ENCODE results near the gene PFDN6.

Gene PFDN6

GRCh38 chr6:33276581-33276863 is 12.9 kb upstream of the PFDN6 start:
- peaks cover 93% of the 10 kb centered on the region for H3K36me3 ChIP-seq (ENCODE audit: control insufficient read depth, low read length)
- no peak for TF ChIP-seq CTCF (IDR thresholded peaks at IDR 0.05; ENCODE audit: low read depth, low read length, poor library complexity, severe bottlenecking)
- no peak for TF ChIP-seq EZH2phosphoT487 (IDR thresholded peaks at IDR 0.05; ENCODE audit: borderline replicate concordance, low read length)
- H3K27me3 ChIP-seq (ENCODE audit: control insufficient read depth, low read length): no peaks in the 10 kb centered on the region
- peaks cover 25% of the 10 kb centered on the region for H4K20me1 ChIP-seq (ENCODE audit: control insufficient read depth, insufficient read depth, low read depth, low read length)
- H3F3A ChIP-seq (ENCODE audit: control insufficient read depth, insufficient read depth): peaks cover 75% of the 10 kb centered on the region
- H3K4me2 ChIP-seq (ENCODE audit: low read length): peak overlapping the region; percentile 99
- H3K27ac ChIP-seq (ENCODE audit: low read depth, low read length): peak overlapping the region; percentile 80
- H3K9me3 ChIP-seq (ENCODE audit: control insufficient read depth, insufficient read depth, low read length): no peaks in the 10 kb centered on the region
- peaks cover 71% of the 10 kb centered on the region for H3K4me1 ChIP-seq (ENCODE audit: control insufficient read depth, low read length)
- no peaks in the 10 kb centered on the region for H3K9me2 ChIP-seq (replicated peaks; ENCODE audit: control insufficient read depth, low read length)
- peak overlapping the region; percentile 93 for H3K4me3 ChIP-seq (ENCODE audit: low read length)
- H3K79me2 ChIP-seq (ENCODE audit: control insufficient read depth, low read length): peaks cover 44% of the 10 kb centered on the region

GRCh38 chr6:33276864-33277662 is 12.3 kb upstream of the PFDN6 start, which contains the start of gene B3GALT4:
B3GALT4 (plus strand) TSS chr6:33277123; CDS start chr6:33277420, 297 bp downstream.
- TF ChIP-seq CTCF (IDR thresholded peaks at IDR 0.05; ENCODE audit: low read depth, low read length, poor library complexity, severe bottlenecking) (peak; percentile 40), EZH2phosphoT487 (IDR thresholded peaks at IDR 0.05; ENCODE audit: borderline replicate concordance, low read length) (no peak)
- peaks cover 39% of the 10 kb centered on the region for H3K79me2 ChIP-seq (ENCODE audit: control insufficient read depth, low read length)
- no peaks in the 10 kb centered on the region for H3K9me2 ChIP-seq (replicated peaks; ENCODE audit: control insufficient read depth, low read length)
- peak within 1 kb of the TSS; percentile 80 for H3K27ac ChIP-seq (ENCODE audit: low read depth, low read length)
- peak within 1 kb of the TSS; percentile 93 for H3K4me3 ChIP-seq (ENCODE audit: low read length)
- H3K27me3 ChIP-seq (ENCODE audit: control insufficient read depth, low read length): no peaks in the 10 kb centered on the region
- H3K4me2 ChIP-seq (ENCODE audit: low read length): peak within 1 kb of the TSS; percentile 99
- H4K20me1 ChIP-seq (ENCODE audit: control insufficient read depth, insufficient read depth, low read depth, low read length): peaks cover 25% of the 10 kb centered on the region
- H3F3A ChIP-seq (ENCODE audit: control insufficient read depth, insufficient read depth): peaks cover 74% of the 10 kb centered on the region
- H3K36me3 ChIP-seq (ENCODE audit: control insufficient read depth, low read length): peaks cover 91% of the 10 kb centered on the region
- H3K4me1 ChIP-seq (ENCODE audit: control insufficient read depth, low read length): peaks cover 71% of the 10 kb centered on the region
- H3K9me3 ChIP-seq (ENCODE audit: control insufficient read depth, insufficient read depth, low read length): no peaks in the 10 kb centered on the region

GRCh38 chr6:33277663-33278391 is 11.6 kb upstream of the PFDN6 start:
- peaks cover 71% of the 10 kb centered on the region for H3K4me1 ChIP-seq (ENCODE audit: control insufficient read depth, low read length)
- peak overlapping the region; percentile 80 for H3K27ac ChIP-seq (ENCODE audit: low read depth, low read length)
- H3K9me3 ChIP-seq (ENCODE audit: control insufficient read depth, insufficient read depth, low read length): no peaks in the 10 kb centered on the region
- peaks cover 91% of the 10 kb centered on the region for H3K36me3 ChIP-seq (ENCODE audit: control insufficient read depth, low read length)
- peak overlapping the region; percentile 99 for H3K4me2 ChIP-seq (ENCODE audit: low read length)
- H3K27me3 ChIP-seq (ENCODE audit: control insufficient read depth, low read length): no peaks in the 10 kb centered on the region
- peak overlapping the region; percentile 93 for H3K4me3 ChIP-seq (ENCODE audit: low read length)
- no peaks in the 10 kb centered on the region for H3K9me2 ChIP-seq (replicated peaks; ENCODE audit: control insufficient read depth, low read length)
- H3K79me2 ChIP-seq (ENCODE audit: control insufficient read depth, low read length): peaks cover 31% of the 10 kb centered on the region
- peaks cover 24% of the 10 kb centered on the region for H4K20me1 ChIP-seq (ENCODE audit: control insufficient read depth, insufficient read depth, low read depth, low read length)
- peaks cover 69% of the 10 kb centered on the region for H3F3A ChIP-seq (ENCODE audit: control insufficient read depth, insufficient read depth)
- no peak for TF ChIP-seq EZH2phosphoT487 (IDR thresholded peaks at IDR 0.05; ENCODE audit: borderline replicate concordance, low read length)
- no peak for TF ChIP-seq CTCF (IDR thresholded peaks at IDR 0.05; ENCODE audit: low read depth, low read length, poor library complexity, severe bottlenecking)
